Hepatocyte (in vitro differentiated cells): ENCODE measurements around the gene SEPTIN5.

Source experiments
- EZH2phosphoT487 ChIP-seq: fragments of 200-600 bp; sonication (generic); IDR thresholded peaks from one replicate; pipeline ENCODE4 v1.6.1; 2018; ENCODE audit warnings: antibody characterized with exemption, mild to moderate bottlenecking, low read depth, moderate library complexity; ENCODE audit not compliant: unreplicated experiment, severe bottlenecking
- TF ChIP-seq, protein P1 (sequence below): fragments of 200-600 bp; sonication (generic); IDR thresholded peaks from 2 replicates; pipeline ENCODE4 v1.5.1; 2016; ENCODE audit warnings: antibody characterized with exemption, mild to moderate bottlenecking; ENCODE audit not compliant: poor library complexity

DNA sequence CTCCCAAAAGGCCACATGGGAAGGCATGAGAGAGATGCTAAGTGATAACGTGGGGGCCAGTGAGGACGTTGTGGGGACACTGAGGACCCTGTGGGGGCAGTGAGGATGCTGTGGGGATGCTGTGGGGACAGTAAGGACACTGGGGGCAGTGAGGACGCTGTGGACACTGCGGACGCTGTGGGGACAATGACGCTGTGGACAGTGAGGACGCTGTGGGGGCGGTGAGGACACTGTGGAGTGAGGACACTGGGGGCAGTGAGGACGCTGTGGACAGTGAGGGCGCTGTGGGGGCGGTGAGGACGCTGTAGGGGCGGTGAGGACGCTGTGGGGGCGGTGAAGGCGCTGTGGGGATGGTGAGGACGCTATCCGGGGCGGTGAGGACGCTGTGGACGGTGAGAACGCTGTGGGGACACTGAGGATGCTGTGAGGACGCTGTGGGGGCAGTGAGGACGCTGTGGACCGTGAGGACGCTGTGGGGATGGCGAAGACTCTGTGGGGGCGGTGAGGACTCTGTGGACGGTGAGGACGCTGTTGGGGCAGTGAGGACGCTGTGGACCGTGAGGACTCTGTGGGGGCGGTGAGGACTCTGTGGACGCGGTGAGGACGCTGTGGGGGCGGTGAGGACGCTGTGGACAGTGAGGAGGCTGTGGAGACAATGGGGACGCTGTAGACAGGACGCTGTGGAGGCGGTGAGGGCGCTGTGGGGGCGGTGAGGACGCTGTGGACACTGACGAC, 10.8 kb downstream of the SEPTIN5 start:
- TF ChIP-seq, protein P1, sequence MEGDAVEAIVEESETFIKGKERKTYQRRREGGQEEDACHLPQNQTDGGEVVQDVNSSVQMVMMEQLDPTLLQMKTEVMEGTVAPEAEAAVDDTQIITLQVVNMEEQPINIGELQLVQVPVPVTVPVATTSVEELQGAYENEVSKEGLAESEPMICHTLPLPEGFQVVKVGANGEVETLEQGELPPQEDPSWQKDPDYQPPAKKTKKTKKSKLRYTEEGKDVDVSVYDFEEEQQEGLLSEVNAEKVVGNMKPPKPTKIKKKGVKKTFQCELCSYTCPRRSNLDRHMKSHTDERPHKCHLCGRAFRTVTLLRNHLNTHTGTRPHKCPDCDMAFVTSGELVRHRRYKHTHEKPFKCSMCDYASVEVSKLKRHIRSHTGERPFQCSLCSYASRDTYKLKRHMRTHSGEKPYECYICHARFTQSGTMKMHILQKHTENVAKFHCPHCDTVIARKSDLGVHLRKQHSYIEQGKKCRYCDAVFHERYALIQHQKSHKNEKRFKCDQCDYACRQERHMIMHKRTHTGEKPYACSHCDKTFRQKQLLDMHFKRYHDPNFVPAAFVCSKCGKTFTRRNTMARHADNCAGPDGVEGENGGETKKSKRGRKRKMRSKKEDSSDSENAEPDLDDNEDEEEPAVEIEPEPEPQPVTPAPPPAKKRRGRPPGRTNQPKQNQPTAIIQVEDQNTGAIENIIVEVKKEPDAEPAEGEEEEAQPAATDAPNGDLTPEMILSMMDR, result no peak
- no peak for TF ChIP-seq EZH2phosphoT487
